Testis (tissue), 3 donors: ENCODE data around the gene TRANK1. TPM values are rescaled to one million over a fixed set of nuclear protein-coding genes. Genes with fewer than 3 reads are reported as not detected.
A peak's percentile ranks its signal among the peaks of the same experiment; 100 is the strongest.

Source experiments
- DNase-seq: peaks from one replicate; pipeline ENCODE4 v3.0.0-alpha.2; 2019
- H3K27ac ChIP-seq, 2 donors: fragments of 200-600 bp; sonication (generic); one replicate each; pipeline ENCODE4 v1.5.1; 2019
- H3K27me3 ChIP-seq: fragments of 200-600 bp; sonication (generic); one replicate; pipeline ENCODE4 v1.5.1; 2019
- H3K36me3 ChIP-seq: fragments of 200-600 bp; sonication (generic); one replicate; pipeline ENCODE4 v1.5.1; 2017; ENCODE audit warnings: low read depth; ENCODE audit errors: missing control alignments
- H3K4me1 ChIP-seq: fragments of 200-600 bp; sonication (generic); one replicate; pipeline ENCODE4 v1.5.1; 2019
- H3K4me3 ChIP-seq, 2 donors: fragments of 200-600 bp; sonication (generic); one replicate each; pipeline ENCODE4 v1.5.1; 2017 to 2019
- H3K9me3 ChIP-seq: fragments of 200-600 bp; sonication (generic); one replicate; pipeline ENCODE4 v1.5.1; 2017
- CTCF ChIP-seq, 3 experiments: fragments of 450-650 bp in 2 of 3; fragments of 200-600 bp in 1 of 3; sonication (generic) in 1 of 3; IDR thresholded peaks; one replicate each; pipeline ENCODE4 v1.5.1; 2016 to 2019; ENCODE audit warnings: antibody characterized with exemption in 3 of 3, mild to moderate bottlenecking in 2 of 3, moderate library complexity in 1 of 3
- POLR2A ChIP-seq: fragments of 450-650 bp; IDR thresholded peaks from one replicate; pipeline ENCODE4 v1.6.1; 2017; ENCODE audit warnings: antibody characterized with exemption, mild to moderate bottlenecking, moderate library complexity
- WGBS, 2 donors: methylation state at CpG; one replicate each; pipeline ENCODE4 v1.1.5; 2018; 5-methylcytosine and 5-hydroxymethylcytosine counted together
- intact Hi-C: fragments of 100-400 bp; cut with DNase I; formaldehyde crosslinking; loops from one replicate; pipeline ENCODE4 v1.15.1; 2023; ENCODE audit warnings: low total_unique reads
- polyA plus RNA-seq: library from polyadenylated mRNA; stranded (reverse); fragments of 350-450 nt; fragmentation: Illumina TruSeq; extraction: RNeasy Lipid Tissue Mini Kit (QIAGEN cat#74804); gene quantifications from one replicate; pipeline ENCODE4 v1.2.3, GENCODE V29; 2014; ENCODE audit warnings: low read depth, low replicate concordance; ENCODE audit not compliant: insufficient read depth
- total RNA-seq, 2 donors: library from RNA; depleted of rRNA; stranded (reverse); fragments of >200 nt; gene quantifications; one replicate each; pipeline ENCODE4 v1.2.3, GENCODE V29; 2016

The TRANK1 gene
- total and polyA plus RNA-seq, 3 donors from 2014 or later: 7.5 to 11.0 (median 7.6) TPM

DNA sequence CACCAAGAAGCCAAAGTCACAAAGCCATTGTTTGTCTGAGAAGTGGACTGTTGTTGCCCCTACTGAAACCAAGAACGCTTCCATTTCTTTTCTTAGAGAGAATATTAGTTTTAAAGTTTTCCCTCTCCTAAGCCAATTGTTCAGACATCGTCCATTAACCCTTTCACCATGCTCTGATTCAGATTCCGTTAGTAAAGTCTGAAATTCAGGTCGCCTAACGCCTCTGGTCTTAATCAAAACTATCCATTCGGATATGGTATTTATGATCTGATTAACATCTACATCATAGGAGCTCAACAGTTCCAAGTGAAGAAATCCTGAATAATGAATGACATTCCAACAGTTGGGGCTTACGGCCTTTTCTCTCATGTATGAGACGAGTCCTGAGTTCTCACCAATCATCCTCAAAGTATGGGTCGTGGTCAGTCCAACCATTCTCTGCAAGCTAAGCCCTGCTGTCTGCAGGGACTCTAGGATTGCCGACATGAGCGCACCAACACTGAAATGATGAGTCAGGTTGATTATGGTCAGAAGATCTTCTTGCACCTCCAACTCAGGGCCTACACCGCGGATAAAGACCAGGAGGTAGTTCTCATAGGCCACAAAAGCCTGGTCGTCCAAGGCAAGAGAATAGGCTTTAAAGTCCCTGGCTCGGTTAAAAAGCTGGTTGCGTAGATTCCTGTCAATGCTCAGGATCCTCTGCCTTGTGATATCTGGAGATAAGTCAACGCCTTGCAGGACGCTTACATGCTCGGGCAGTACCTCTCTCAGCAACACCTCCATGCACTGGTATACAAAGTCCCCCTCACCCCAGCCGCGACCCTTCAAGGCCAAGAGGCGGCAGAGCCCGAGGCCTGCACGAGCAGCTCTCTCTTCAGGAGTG, 47.3 kb upstream of the TRANK1 start:
- Histone ChIP-seq H3K36me3 (no peaks in the 10 kb centered on the region), H3K9me3 (no peaks in the 10 kb centered on the region), H3K4me1 (peaks cover 21% of the 10 kb centered on the region), H3K4me3 (peak overlapping the region; percentile 75 to 87), H3K27ac (peak overlapping the region; percentile 98 to 99), H3K27me3 (no peaks in the 10 kb centered on the region)
- 4 to 11% methylated on average over 19 to 24 of the region's 24 CpGs for WGBS, 2 donors
- peak in 1 of 3 experiments; percentile 8 for TF ChIP-seq CTCF (IDR thresholded peaks at IDR 0.05)
- no peak for TF ChIP-seq POLR2A
- intact Hi-C loops: no loop called here
- peak; percentile 30 for DNase-seq

- Histone ChIP-seq H3K4me3 (peak overlapping the region in 1 of 2 donors; percentile 87), H3K27me3 (no peaks in the 10 kb centered on the region), H3K9me3 (no peaks in the 10 kb centered on the region), H3K4me1 (peaks cover 21% of the 10 kb centered on the region), H3K36me3 (no peaks in the 10 kb centered on the region), H3K27ac (peak overlapping the region; percentile 98 to 99)
- TF ChIP-seq CTCF (IDR thresholded peaks at IDR 0.05) (no peak), POLR2A (no peak)
- DNase-seq: peak; percentile 23
- intact Hi-C loops: no loop called here
- 51 to 58% methylated on average over 3 of the region's 3 CpGs for WGBS, 2 donors
Measured at GRCh38 chr3:36991147-36991546, 46.3 kb upstream of the TRANK1 start.

GRCh38 chr3:36989568-36989967, 44.7 kb upstream of the TRANK1 start:
- no peak for DNase-seq
- no peak overlapping the region for H3K27ac ChIP-seq
- no peaks in the 10 kb centered on the region for H3K36me3 ChIP-seq
- TF ChIP-seq POLR2A (no peak), CTCF (IDR thresholded peaks at IDR 0.05) (no peak)
- no peaks in the 10 kb centered on the region for H3K27me3 ChIP-seq
- peaks cover 21% of the 10 kb centered on the region for H3K4me1 ChIP-seq
- intact Hi-C loops: no loop called here
- no peaks in the 10 kb centered on the region for H3K9me3 ChIP-seq
- no peak overlapping the region for H3K4me3 ChIP-seq

DNA sequence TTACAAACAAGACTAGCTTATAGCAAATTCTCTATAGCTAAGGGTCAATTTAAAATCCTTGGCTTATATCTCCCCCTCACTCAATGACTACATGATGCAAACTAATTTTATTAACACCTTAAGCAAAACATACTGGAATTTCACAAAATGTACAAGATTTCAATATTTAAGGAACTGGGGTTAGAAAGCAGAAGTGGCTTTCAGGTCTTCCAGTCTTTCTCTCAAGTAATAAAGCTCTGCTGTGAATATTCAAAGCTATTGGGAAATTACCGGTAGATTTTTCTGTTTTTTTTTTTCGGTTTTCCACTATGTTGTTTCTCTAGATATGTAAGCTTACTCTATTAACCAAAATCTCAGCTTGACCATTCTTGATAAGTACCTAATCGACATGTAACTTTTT, 44.2 kb upstream of the TRANK1 start:
- WGBS, 2 donors: 71 to 79% methylated on average over 3 of the region's 3 CpGs
- no peak for DNase-seq
- Histone ChIP-seq H3K36me3 (no peaks in the 10 kb centered on the region), H3K27me3 (no peaks in the 10 kb centered on the region), H3K9me3 (no peaks in the 10 kb centered on the region), H3K4me1 (peaks cover 21% of the 10 kb centered on the region), H3K4me3 (no peak overlapping the region), H3K27ac (no peak overlapping the region)
- intact Hi-C loops: no loop called here
- TF ChIP-seq POLR2A (no peak), CTCF (IDR thresholded peaks at IDR 0.05) (no peak)

DNA sequence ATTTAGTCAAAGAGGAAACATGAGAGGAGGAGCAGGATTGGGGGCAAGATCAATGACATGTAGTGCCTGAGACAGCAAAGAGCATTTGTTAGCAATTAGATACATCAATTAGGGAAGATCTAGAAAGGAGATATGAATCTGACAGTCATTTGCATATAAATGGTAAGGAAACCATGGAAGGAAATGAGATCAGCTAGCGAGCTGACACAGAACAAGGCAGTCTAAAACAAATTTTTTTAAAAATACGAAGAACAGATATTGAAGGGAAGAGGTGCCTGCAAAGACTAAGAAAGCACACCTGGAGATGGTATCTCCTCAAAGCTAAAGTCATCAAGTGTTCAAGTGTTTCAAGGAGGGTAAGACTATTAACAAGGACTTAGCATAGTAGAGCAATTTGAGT, 43.5 kb upstream of the TRANK1 start:
- 81 to 89% methylated on average over 2 of the region's 2 CpGs for WGBS, 2 donors
- H3K4me1 ChIP-seq: peaks cover 21% of the 10 kb centered on the region
- H3K4me3 ChIP-seq: no peak overlapping the region

More for the DNA sequence above, 43.5 kb upstream of the TRANK1 start:
- Histone ChIP-seq H3K36me3 (no peaks in the 10 kb centered on the region), H3K27ac (no peak overlapping the region), H3K27me3 (no peaks in the 10 kb centered on the region), H3K9me3 (no peaks in the 10 kb centered on the region)
- intact Hi-C loops: no loop called here
- TF ChIP-seq CTCF (IDR thresholded peaks at IDR 0.05) (no peak), POLR2A (no peak)
- DNase-seq: no peak
